Cardiac septum (tissue), 1 donor: ENCODE measurements around the gene CPM. TPM values are rescaled to one million over a fixed set of nuclear protein-coding genes. Genes with fewer than 3 reads are reported as not detected.
"Not testable (repeated sequence)": the region's sequence is repeated elsewhere in the genome, so short reads cannot be mapped to it uniquely, and the experiment has no call there.

Source experiments
- DNase-seq: peaks from one replicate; pipeline ENCODE4 v3.0.0-alpha.2; 2020; ENCODE audit warnings: low spot score
- intact Hi-C: fragments of 100-400 bp; cut with DNase I; formaldehyde crosslinking; loops from one replicate; pipeline ENCODE4 v1.14.0; 2022
- total RNA-seq: library from RNA; stranded (reverse); fragmentation: NEBNext Ultra II Directional; extraction: Animal tissue kit (Norgen Biotek cat#: 25700); gene quantifications from one replicate; pipeline ENCODE4 v1.2.1, GENCODE V29; 2021
- donor health status: DM: no; HTN: no; CAD: no.

CPM gene
- total RNA-seq, 1 donor from 2014 or later, result 3.2 TPM

- intact Hi-C loops, result no loop called here
- no peak for DNase-seq
Observed at GRCh38 chr12:68803948-68804656, 128.9 kb downstream of the CPM start.

GRCh38 chr12:68802911-68803651 is 129.9 kb downstream of the CPM start:
- DNase-seq, intact Hi-C loops: not testable (repeated sequence)

- intact Hi-C loops, DNase-seq: not testable (repeated sequence)
Observed at GRCh38 chr12:68802372-68802745, 130.6 kb downstream of the CPM start.

Other genes with a start within 250 kb of the CPM start
- gene NUP107, start 246.2 kb downstream of the CPM start, total RNA-seq, result 23.1 TPM
- gene SLC35E3, start 187.0 kb downstream of the CPM start, total RNA-seq, result 6.2 TPM
- gene MDM2, start 125.0 kb downstream of the CPM start, total RNA-seq, result 47.9 TPM